ENCODE data around the gene STUB1.
"Not testable (repeated sequence)": the region's sequence is repeated elsewhere in the genome, so short reads cannot be mapped to it uniquely, and the experiment has no call there.

Gene STUB1

GRCh38 chr16:686459-687260 is 6.5 kb downstream of the STUB1 start:
- Histone ChIP-seq H3K9ac (no peak overlapping the region), H2AFZ (no peak overlapping the region), H3K4me1 (peaks cover 16% of the 10 kb centered on the region), H3K27ac (no peak overlapping the region), H3K36me3 (ENCODE audit: control insufficient read depth, insufficient read depth, low read length) (no peaks in the 10 kb centered on the region), H3K27me3 (ENCODE audit: control insufficient read depth, insufficient read depth, low read length) (no peaks in the 10 kb centered on the region), H3K4me3 (ENCODE audit: low read depth, low read length) (no peak overlapping the region), H3K9me3 (ENCODE audit: control insufficient read depth, low read length) (no peaks in the 10 kb centered on the region), H3K79me2 (peaks cover 8% of the 10 kb centered on the region), H3K4me2 (ENCODE audit: low read length) (no peak overlapping the region)
- no peak for TF ChIP-seq CTCF (IDR thresholded peaks at IDR 0.05)

- Histone ChIP-seq H3K27ac (no peak overlapping the region), H2AFZ (no peak overlapping the region), H3K4me1 (peaks cover 20% of the 10 kb centered on the region), H3K79me2 (peaks cover 8% of the 10 kb centered on the region), H3K9me3 (ENCODE audit: control insufficient read depth, low read length) (no peaks in the 10 kb centered on the region), H3K4me2 (ENCODE audit: low read length) (no peak overlapping the region), H3K36me3 (ENCODE audit: control insufficient read depth, insufficient read depth, low read length) (no peaks in the 10 kb centered on the region), H3K27me3 (ENCODE audit: control insufficient read depth, insufficient read depth, low read length) (no peaks in the 10 kb centered on the region), H3K4me3 (ENCODE audit: low read depth, low read length) (no peak overlapping the region), H3K9ac (no peak overlapping the region)
- no peak for TF ChIP-seq CTCF (IDR thresholded peaks at IDR 0.05)
These were observed 7.3 kb downstream of the STUB1 start for GRCh38 chr16:687499-687898.

- Histone ChIP-seq H3K27ac (peak overlapping the region; percentile 74), H3K4me3 (ENCODE audit: low read depth, low read length) (peak overlapping the region; percentile 89), H2AFZ (peak overlapping the region; percentile 87), H3K9me3 (ENCODE audit: control insufficient read depth, low read length) (no peaks in the 10 kb centered on the region), H3K27me3 (ENCODE audit: control insufficient read depth, insufficient read depth, low read length) (no peaks in the 10 kb centered on the region), H3K4me2 (ENCODE audit: low read length) (peak overlapping the region; percentile 94), H3K4me1 (peaks cover 24% of the 10 kb centered on the region), H3K36me3 (ENCODE audit: control insufficient read depth, insufficient read depth, low read length) (no peaks in the 10 kb centered on the region), H3K9ac (peak overlapping the region; percentile 15), H3K79me2 (peaks cover 6% of the 10 kb centered on the region)
- TF ChIP-seq CTCF (IDR thresholded peaks at IDR 0.05), result no peak
These were observed 9.1 kb downstream of the STUB1 start for GRCh38 chr16:689175-689897.

- H3K27me3 ChIP-seq (ENCODE audit: control insufficient read depth, insufficient read depth, low read length); H3K79me2 ChIP-seq; H3K9ac ChIP-seq; H3K4me3 ChIP-seq (ENCODE audit: low read depth, low read length); H3K9me3 ChIP-seq (ENCODE audit: control insufficient read depth, low read length); H3K4me2 ChIP-seq (ENCODE audit: low read length); H3K36me3 ChIP-seq (ENCODE audit: control insufficient read depth, insufficient read depth, low read length); H3K27ac ChIP-seq; H2AFZ ChIP-seq: not testable (repeated sequence)
- H3K4me1 ChIP-seq, result peaks cover 22% of the 10 kb centered on the region
These were observed 11.0 kb downstream of the STUB1 start for GRCh38 chr16:691242-691641.

- H3K9me3 ChIP-seq (ENCODE audit: control insufficient read depth, low read length), result no peaks in the 10 kb centered on the region
- no peak overlapping the region for H3K4me3 ChIP-seq (ENCODE audit: low read depth, low read length)
- no peak overlapping the region for H2AFZ ChIP-seq
- H3K27ac ChIP-seq, result no peak overlapping the region
- no peak overlapping the region for H3K9ac ChIP-seq
- H3K27me3 ChIP-seq (ENCODE audit: control insufficient read depth, insufficient read depth, low read length), result no peaks in the 10 kb centered on the region
- no peaks in the 10 kb centered on the region for H3K36me3 ChIP-seq (ENCODE audit: control insufficient read depth, insufficient read depth, low read length)
- H3K4me1 ChIP-seq, result peaks cover 22% of the 10 kb centered on the region
- peaks cover 3% of the 10 kb centered on the region for H3K79me2 ChIP-seq
- H3K4me2 ChIP-seq (ENCODE audit: low read length), result no peak overlapping the region
- TF ChIP-seq CTCF (IDR thresholded peaks at IDR 0.05), result no peak
These were observed 12.3 kb downstream of the STUB1 start for GRCh38 chr16:692356-693108.
